GM12801 (cell line): ENCODE data around the gene NAALADL1.

Experiments used
- CTCF ChIP-seq: IDR thresholded peaks from one replicate; pipeline ENCODE4 v1.5.1; 2011; ENCODE audit warnings: control low read depth; ENCODE audit not compliant: insufficient read length; ENCODE audit errors: extremely low read depth

NAALADL1 gene

DNA sequence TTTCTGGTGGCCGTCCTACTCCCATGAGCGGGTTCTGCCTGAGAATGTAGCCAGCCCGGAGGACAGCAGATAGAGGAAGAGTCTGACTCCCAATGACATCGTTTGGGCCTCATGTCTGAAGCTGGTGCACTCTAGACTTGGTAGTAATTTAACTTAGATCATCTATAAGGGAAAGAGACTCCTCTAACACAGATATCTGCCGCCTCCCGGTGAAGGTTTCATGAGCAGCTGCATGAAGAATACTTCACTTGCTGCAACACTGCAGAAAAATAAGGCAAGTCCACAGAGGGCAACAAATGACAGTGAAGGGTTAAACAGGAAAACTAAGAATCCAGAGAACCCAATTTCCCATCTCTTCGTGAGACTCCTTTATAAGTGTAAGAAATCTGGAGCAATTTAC is 50.3 kb downstream of the NAALADL1 start:
- TF ChIP-seq CTCF: no peak

GRCh38 chr11:65003282-65003681 is 55.1 kb downstream of the NAALADL1 start:
- no peak for TF ChIP-seq CTCF

DNA sequence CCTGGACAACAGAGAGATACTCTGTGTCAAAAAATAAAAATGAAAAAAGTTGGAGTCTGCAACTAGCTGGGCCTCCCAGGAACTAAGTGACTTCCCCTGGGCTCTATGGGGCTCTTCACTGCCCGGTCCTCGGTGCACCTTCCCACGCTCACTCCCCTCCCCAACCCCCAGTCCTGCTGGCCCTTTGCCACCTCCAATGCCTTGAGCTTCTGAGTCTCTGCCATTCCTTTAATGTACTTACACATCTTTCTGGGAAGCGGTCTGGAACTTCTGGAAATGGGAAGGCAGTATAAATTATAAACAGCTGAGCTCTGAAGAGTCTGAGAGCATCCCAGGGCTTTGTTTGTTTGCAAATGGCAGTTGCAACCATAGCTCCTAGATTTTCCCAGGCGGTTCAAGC is 55.6 kb downstream of the NAALADL1 start:
- TF ChIP-seq CTCF: no peak

DNA sequence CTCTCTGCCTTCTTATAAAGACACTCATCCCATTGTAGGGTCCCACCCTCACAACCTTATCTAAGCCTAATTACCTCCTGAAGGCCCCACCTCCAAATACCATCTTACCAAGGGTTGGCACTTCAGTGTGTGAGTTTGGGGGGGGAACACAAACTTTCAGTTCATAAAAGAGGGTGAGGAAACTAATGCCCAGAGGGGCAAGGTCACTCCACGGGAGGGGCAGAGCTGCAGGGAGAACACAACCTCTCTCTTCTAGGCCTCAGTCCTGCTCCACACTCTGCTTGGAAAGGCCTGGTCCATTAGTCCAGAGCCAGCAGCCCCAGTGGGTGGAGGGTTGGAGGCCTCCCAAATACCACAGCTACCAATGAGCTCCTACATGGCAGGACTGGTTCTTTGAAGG is 58.9 kb downstream of the NAALADL1 start:
- no peak for TF ChIP-seq CTCF

GRCh38 chr11:64998690-64999431 is 59.5 kb downstream of the NAALADL1 start:
- TF ChIP-seq CTCF: no peak

GRCh38 chr11:64998141-64998540 is 60.2 kb downstream of the NAALADL1 start:
- no peak for TF ChIP-seq CTCF

DNA sequence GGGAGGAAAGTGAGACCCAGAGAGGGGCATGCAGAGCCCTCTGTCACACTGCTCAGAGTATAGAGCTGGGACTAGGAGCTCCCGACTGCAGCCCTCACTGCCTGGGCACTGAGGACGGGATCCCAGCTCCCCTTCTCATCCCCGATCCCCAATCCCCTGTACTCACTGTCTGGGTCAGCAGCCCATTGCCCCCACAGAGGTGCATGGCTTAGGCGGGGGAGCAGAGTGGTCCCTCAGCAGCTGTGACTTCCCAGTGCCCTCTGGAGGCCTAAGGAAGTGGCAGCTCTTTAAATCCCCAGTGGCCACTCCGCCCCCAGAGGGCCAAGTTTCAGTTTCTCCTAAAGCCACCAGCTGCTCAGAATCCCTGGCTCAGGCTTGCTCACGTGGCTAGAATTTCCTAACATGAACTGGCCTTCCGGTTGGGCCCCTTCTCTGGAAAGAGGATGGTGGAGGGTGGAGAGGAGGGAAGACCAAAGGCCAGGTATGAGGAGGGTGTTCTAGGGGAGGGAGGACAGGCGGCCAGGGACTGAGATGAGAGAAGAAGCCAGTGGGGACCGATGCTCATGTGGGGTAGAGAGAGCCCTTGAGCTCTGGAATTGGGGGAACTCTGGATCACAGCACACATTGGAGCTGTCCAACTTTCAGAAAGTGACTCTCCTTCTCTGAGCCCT is 61.5 kb downstream of the NAALADL1 start, which contains the start of gene BATF2:
BATF2 (minus strand) TSS at position 262 of the 671 bp plus-strand sequence; CDS start at position 205, 57 bp downstream.
- no peak for TF ChIP-seq CTCF
